SK-N-SH (cell line): ENCODE measurements around the gene TANC1. TPM values are rescaled to one million over a fixed set of nuclear protein-coding genes. Genes with fewer than 3 reads are reported as not detected.

Experiments
- CTCF ChIA-PET: fragments of 300-600, 350-600 bp; formaldehyde crosslinking; extraction: SDS; loops from one replicate; lab custom pipeline; 2021; lab: Yijun Ruan, JAX
- POLR2A ChIA-PET: fragments of 350-600 bp; sonication (Branson Sonifier 250); formaldehyde crosslinking; extraction: SDS; loops from one replicate; lab custom pipeline; 2020; ENCODE audit warnings: antibody characterized with exemption, inconsistent platforms; lab: Yijun Ruan, JAX
- DNase-seq: peaks from one replicate; pipeline ENCODE4 v3.0.0; 2012
- H2AFZ ChIP-seq: fragments of 200-600 bp; sonication (generic); 2 replicates; pipeline ENCODE4 v1.8.1; 2016; ENCODE audit warnings: antibody characterized with exemption, mild to moderate bottlenecking, low read depth
- H3F3A ChIP-seq: fragments of 200-600 bp; sonication (generic); replicated peaks from 2 replicates; pipeline ENCODE3; 2016; ENCODE audit warnings: antibody characterized with exemption, mild to moderate bottlenecking; ENCODE audit not compliant: insufficient read depth
- H3K27ac ChIP-seq, 2 experiments: fragments of 200-500 bp in 1 of 2; fragments of 200-600 bp in 1 of 2; sonication (Bioruptor generic) in 1 of 2; sonication (generic), shearing (Covaris generic) in 1 of 2; 2 replicates each; pipeline versions ENCODE4 v1.5.1 to v1.6.1; 2014 to 2016; ENCODE audit warnings: low read depth in 2 of 2, inconsistent platforms in 1 of 2, low read length in 1 of 2, mild to moderate bottlenecking in 1 of 2, mixed read lengths in 1 of 2
- H3K27me3 ChIP-seq: fragments of 200-600 bp; sonication (generic), shearing (Covaris generic); 2 replicates; pipeline ENCODE4 v1.6.1; 2016; ENCODE audit warnings: mixed run types; ENCODE audit not compliant: insufficient read depth
- H3K36me3 ChIP-seq, 2 experiments: fragments of 200-500 bp in 1 of 2; fragments of 200-600 bp in 1 of 2; sonication (Bioruptor generic) in 1 of 2; sonication (generic) in 1 of 2; replicated peaks in 1 of 2; 2 replicates each; pipeline versions ENCODE3 to v1.5.1; 2014 to 2016; ENCODE audit warnings: low read length in 1 of 2, mild to moderate bottlenecking in 1 of 2; ENCODE audit not compliant: insufficient read depth in 2 of 2, control insufficient read depth in 1 of 2
- H3K4me1 ChIP-seq, 2 experiments: fragments of 200-500 bp in 1 of 2; fragments of 200-600 bp in 1 of 2; sonication (Bioruptor generic) in 1 of 2; sonication (generic), shearing (Covaris generic) in 1 of 2; 2 replicates each; pipeline versions ENCODE4 v1.5.1 to v1.6.1; 2014 to 2016; ENCODE audit warnings: low read depth in 1 of 2, low read length in 1 of 2, mixed run types in 1 of 2; ENCODE audit not compliant: insufficient read depth in 2 of 2, control insufficient read depth in 1 of 2
- H3K4me2 ChIP-seq: fragments of 200-600 bp; sonication (generic), shearing (Covaris generic); 2 replicates; pipeline ENCODE4 v1.6.1; 2017; ENCODE audit warnings: mixed run types
- H3K4me3 ChIP-seq, 2 experiments: fragments of 200-500 bp in 1 of 2; fragments of 200-600 bp in 1 of 2; sonication (Bioruptor generic) in 1 of 2; sonication (generic), shearing (Covaris generic) in 1 of 2; 2 replicates each; pipeline versions ENCODE4 v1.5.1 to v1.8.1; 2014 to 2016; ENCODE audit warnings: low read depth in 2 of 2, inconsistent platforms in 1 of 2, low read length in 1 of 2, mild to moderate bottlenecking in 1 of 2, mixed read lengths in 1 of 2, moderate library complexity in 1 of 2
- H3K79me2 ChIP-seq: fragments of 200-600 bp; sonication (generic); 2 replicates; pipeline ENCODE4 v1.8.1; 2017; ENCODE audit warnings: mild to moderate bottlenecking; ENCODE audit not compliant: insufficient read depth
- H3K9ac ChIP-seq: fragments of 200-600 bp; sonication (generic); 2 replicates; pipeline ENCODE4 v1.6.1; 2017; ENCODE audit warnings: mixed run types
- H3K9me2 ChIP-seq: fragments of 200-600 bp; sonication (generic); 2 replicates; pipeline ENCODE4 v1.6.1; 2017; ENCODE audit warnings: mixed run types
- H3K9me3 ChIP-seq: fragments of 200-600 bp; sonication (generic); 2 replicates; pipeline ENCODE4 v1.6.1; 2017; ENCODE audit warnings: mixed run types, mild to moderate bottlenecking, moderate library complexity
- H4K20me1 ChIP-seq: fragments of 200-600 bp; sonication (generic); 2 replicates; pipeline ENCODE4 v1.6.1; 2017; ENCODE audit warnings: mild to moderate bottlenecking, mixed run types; ENCODE audit not compliant: insufficient read depth
- CHD2 ChIP-seq: fragments of 150-350 bp; IDR thresholded peaks from 2 replicates; pipeline ENCODE4 v1.6.1; 2018; ENCODE audit warnings: low read length; ENCODE audit not compliant: partially characterized antibody
- FOSL2 ChIP-seq: IDR thresholded peaks from 2 replicates; pipeline ENCODE4 v1.4.0; 2012; ENCODE audit warnings: low read depth, mild to moderate bottlenecking, moderate library complexity, borderline replicate concordance
- JUND ChIP-seq: IDR thresholded peaks from 2 replicates; pipeline ENCODE4 v1.4.0; 2012
- MEF2A ChIP-seq: IDR thresholded peaks from 2 replicates; pipeline ENCODE4 v1.4.0; 2012; ENCODE audit warnings: low read depth, borderline replicate concordance
- MXI1 ChIP-seq: IDR thresholded peaks from 2 replicates; pipeline ENCODE4 v1.6.1; 2012; ENCODE audit warnings: mild to moderate bottlenecking, low read depth, low read length, improper control_type of control experiment
- NFIC ChIP-seq: IDR thresholded peaks from 2 replicates; pipeline ENCODE4 v1.4.0; 2012; ENCODE audit warnings: borderline replicate concordance
- NRF1 ChIP-seq: IDR thresholded peaks from 2 replicates; pipeline ENCODE4 v1.6.1; 2012; ENCODE audit warnings: low read depth, mild to moderate bottlenecking, low read length
- POLR2AphosphoS5 ChIP-seq: IDR thresholded peaks from 2 replicates; pipeline ENCODE4 v1.6.1; 2012; ENCODE audit warnings: low read depth, low read length
- RCOR1 ChIP-seq: fragments of 150-350 bp; IDR thresholded peaks from 2 replicates; pipeline ENCODE4 v1.6.1; 2017; ENCODE audit warnings: antibody characterized with exemption, low read length
- WGBS: methylation state at CpG from one replicate; pipeline ENCODE4 v1.1.6; 2017; ENCODE audit warnings: low lambda C conversion rate; 5-methylcytosine and 5-hydroxymethylcytosine counted together
- polyA plus RNA-seq, 3 experiments: library from polyadenylated mRNA; depleted of rRNA; stranded (reverse); fragments of >200 nt; gene quantifications; 2 replicates each; pipeline ENCODE4 v1.2.3, GENCODE V29; 2012
- TF ChIP-seq, protein P1 (sequence below): fragments of 150-350 bp; IDR thresholded peaks from 2 replicates; pipeline ENCODE4 v1.6.1; 2016; ENCODE audit warnings: mild to moderate bottlenecking, low read depth, low read length
- TF ChIP-seq, protein P2 (sequence below): fragments of 150-350 bp; IDR thresholded peaks from 2 replicates; pipeline ENCODE4 v1.6.1; 2017; ENCODE audit warnings: antibody characterized with exemption, low read length, low read depth, borderline replicate concordance
- TF ChIP-seq, protein P3 (sequence below): IDR thresholded peaks from 2 replicates; pipeline ENCODE4 v1.4.0; 2012; ENCODE audit warnings: low read depth, borderline replicate concordance

The TANC1 gene
- polyA plus RNA-seq, 1 of the 3 experiments (the other 2 are of a cell fraction) = 19.2 TPM

DNA sequence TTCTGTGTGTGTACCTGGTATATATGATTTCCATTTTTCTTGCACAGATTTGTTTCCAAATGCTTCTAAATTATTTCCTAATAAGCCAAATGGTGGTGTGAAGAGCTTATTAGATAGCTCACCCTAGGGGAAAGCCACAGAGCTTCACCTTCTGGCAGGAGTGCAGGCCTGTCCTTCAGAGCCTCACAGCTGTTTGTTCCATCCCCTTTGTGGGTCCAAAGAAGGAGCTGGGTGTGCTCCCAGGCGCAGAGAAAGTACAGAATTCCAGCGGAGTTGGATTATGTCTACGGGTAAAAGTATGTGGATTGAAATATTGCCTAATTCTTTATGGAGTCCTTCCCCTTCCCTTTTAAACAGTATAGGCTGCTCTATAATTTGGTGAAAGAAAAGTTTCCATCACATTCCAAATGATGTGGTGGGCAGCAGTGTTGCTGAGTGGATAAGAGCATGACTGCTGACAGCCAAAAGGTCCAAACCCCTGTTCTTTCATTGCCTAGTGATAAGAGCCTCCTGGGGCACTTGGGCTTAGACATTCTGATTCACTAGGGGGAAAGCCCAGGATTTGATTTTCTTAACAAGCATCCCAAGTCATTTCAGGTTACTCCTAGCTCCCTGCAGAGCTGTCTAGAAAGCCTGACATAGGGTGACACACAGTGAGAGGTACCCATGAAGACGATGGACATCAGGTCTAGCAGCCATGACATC lies 231.5 kb downstream of the TANC1 start:
- POLR2A ChIA-PET = no interaction called here
- Histone ChIP-seq H4K20me1 (no peaks in the 10 kb centered on the region), H3K9me2 (no peaks in the 10 kb centered on the region), H3K4me2 (peak overlapping the region; percentile 4; the same call in 1 of the 2 replicates), H3F3A (peaks cover 12% of the 10 kb centered on the region), H3K4me1 (peaks cover 4 to 23% of the 10 kb centered on the region in 2 experiments; a peak in 3 of 4 replicates), H3K27ac (peak overlapping the region in 1 of 2 experiments; percentile 88; a peak in 3 of 4 replicates), H2AFZ (no peak overlapping the region), H3K9ac (peak overlapping the region; percentile 11; the same call in 1 of the 2 replicates), H3K79me2 (peaks cover 4% of the 10 kb centered on the region; the same call in 1 of the 2 replicates), H3K4me3 (no peak overlapping the region), H3K36me3 (peaks cover 0 to 58% of the 10 kb centered on the region in 2 experiments), H3K9me3 (no peaks in the 10 kb centered on the region), H3K27me3 (no peaks in the 10 kb centered on the region)
- CTCF ChIA-PET = interaction anchor here (1.1 to 1.5 kb wide), 2 partner anchors 9 to 298 kb away, joined by 3 to 4 read pairs; no protein-coding TSS in a partner anchor
- DNase-seq = no peak
- WGBS = 90% methylated on average over 4 of the region's 4 CpGs
- TF ChIP-seq FOSL2 (no peak), CHD2 (no peak), NRF1 (no peak), MEF2A (no peak), NFIC (no peak), POLR2AphosphoS5 (no peak), RCOR1 (no peak), JUND (no peak), MXI1 (no peak)
- TF ChIP-seq, protein P1, sequence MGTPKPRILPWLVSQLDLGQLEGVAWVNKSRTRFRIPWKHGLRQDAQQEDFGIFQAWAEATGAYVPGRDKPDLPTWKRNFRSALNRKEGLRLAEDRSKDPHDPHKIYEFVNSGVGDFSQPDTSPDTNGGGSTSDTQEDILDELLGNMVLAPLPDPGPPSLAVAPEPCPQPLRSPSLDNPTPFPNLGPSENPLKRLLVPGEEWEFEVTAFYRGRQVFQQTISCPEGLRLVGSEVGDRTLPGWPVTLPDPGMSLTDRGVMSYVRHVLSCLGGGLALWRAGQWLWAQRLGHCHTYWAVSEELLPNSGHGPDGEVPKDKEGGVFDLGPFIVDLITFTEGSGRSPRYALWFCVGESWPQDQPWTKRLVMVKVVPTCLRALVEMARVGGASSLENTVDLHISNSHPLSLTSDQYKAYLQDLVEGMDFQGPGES = no peak
- TF ChIP-seq, protein P2, sequence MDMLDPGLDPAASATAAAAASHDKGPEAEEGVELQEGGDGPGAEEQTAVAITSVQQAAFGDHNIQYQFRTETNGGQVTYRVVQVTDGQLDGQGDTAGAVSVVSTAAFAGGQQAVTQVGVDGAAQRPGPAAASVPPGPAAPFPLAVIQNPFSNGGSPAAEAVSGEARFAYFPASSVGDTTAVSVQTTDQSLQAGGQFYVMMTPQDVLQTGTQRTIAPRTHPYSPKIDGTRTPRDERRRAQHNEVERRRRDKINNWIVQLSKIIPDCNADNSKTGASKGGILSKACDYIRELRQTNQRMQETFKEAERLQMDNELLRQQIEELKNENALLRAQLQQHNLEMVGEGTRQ = no peak
- TF ChIP-seq, protein P3, sequence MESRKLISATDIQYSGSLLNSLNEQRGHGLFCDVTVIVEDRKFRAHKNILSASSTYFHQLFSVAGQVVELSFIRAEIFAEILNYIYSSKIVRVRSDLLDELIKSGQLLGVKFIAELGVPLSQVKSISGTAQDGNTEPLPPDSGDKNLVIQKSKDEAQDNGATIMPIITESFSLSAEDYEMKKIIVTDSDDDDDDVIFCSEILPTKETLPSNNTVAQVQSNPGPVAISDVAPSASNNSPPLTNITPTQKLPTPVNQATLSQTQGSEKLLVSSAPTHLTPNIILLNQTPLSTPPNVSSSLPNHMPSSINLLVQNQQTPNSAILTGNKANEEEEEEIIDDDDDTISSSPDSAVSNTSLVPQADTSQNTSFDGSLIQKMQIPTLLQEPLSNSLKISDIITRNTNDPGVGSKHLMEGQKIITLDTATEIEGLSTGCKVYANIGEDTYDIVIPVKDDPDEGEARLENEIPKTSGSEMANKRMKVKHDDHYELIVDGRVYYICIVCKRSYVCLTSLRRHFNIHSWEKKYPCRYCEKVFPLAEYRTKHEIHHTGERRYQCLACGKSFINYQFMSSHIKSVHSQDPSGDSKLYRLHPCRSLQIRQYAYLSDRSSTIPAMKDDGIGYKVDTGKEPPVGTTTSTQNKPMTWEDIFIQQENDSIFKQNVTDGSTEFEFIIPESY = no peak
